Stimulated activated CD4-positive, alpha-beta T cell treated with anti-CD3 and anti-CD28 coated beads, TNF-alpha, amount 100 ng/mL, for 1 hour (primary cell): ENCODE data around the gene ULK4.
"Not testable (repeated sequence)": the region's sequence is repeated elsewhere in the genome, so short reads cannot be mapped to it uniquely, and the experiment has no call there.

Experiments
- DNase-seq, 3 donors: peaks; one replicate each; pipeline ENCODE4 v3.0.0-alpha.2; 2020; ENCODE audit warnings: low read depth in 3 of 3, low spot score in 1 of 3

Gene ULK4

DNA sequence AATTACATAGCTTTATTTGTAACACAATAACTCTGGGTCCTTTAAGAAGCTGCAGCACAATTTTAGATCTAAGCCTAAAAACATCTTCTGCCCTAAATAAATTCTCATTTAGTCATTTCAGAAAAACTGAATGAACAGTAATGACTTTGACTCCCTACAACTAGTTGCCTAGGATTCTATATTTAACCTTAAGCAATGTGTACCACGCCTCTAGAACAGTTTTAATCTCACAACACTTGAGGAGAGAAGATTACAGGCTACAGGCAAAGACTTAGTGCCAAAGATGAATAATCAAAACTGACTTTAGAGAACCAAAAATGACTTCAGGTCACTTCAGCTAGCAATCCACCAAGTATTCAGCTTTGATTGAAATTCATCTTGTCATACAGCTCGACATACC is 192.8 kb downstream of the ULK4 start:
- no peak for DNase-seq

DNA sequence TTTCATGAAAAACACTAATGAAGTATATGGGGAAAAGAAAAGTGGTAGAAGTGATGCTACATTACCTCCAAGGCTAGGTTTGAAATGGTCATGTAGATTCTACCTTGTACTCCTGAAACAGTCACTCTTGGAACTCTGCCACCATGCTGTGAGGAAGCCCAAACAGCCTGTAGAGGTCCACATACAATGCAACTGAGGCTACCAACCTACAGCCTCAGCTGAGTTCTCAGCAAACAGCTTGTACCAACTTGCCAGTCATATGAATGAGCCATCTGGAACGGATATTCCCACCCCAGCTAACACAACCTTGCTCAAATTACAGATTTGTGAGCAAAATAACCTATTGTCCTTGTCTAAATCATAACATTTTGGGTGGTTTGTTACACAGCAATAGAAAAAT is 193.5 kb downstream of the ULK4 start:
- DNase-seq = no peak

DNA sequence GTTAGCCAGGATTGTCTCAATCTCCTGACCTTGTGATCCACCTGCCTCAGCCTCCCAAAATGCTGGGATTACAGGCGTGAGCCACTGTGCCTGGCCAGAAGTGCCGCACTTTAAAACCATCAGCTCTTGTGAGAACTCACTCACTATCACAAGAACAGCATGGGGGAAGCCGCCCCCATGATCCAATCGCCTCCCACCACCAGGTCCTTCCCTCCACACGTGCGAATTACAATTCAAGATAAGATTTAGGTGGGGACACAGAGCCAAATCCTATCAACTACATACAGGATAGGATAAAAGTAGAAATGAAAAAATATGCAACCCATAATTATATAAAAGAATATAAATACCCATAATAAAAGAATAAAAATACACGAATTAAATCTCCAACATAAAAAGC is 199.0 kb downstream of the ULK4 start:
- not testable (repeated sequence) for DNase-seq

DNA sequence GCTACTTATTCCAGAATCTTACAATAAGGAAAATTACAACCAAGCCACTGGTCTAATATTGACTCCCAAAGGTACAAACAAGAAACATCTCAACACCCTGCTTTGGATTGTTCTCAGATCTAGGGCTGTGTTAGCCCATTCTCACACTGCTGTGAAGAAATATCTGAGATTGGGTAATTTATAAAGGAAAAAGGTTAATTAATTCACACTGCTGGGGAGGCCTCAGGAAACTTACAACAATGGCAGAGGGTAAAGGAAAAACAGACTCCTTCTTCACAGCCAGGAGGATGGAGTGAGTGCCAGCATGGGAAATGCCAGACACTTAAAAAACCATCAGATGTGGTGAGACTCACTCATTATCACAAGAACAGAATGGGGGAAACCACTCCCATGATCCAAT is 208.3 kb downstream of the ULK4 start:
- DNase-seq = no peak

DNA sequence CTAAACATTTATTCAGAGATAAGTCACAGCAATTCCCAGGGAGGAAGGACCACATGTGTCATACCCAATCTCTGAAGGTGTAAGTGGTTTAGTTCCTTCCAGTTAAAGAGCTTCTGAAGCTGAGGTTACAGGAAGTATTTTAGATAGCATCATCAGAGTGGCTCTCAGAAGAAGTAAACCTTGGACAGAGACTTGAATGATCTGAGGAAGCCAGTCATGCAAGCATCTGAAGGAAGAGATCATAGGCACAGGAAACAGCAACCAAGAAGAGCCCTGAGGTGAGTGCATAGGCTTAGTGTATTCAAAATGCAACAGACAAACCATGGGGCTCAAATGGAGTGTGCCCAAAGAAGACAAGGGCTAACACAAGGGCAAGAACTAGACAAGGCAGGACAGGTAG is 210.3 kb downstream of the ULK4 start:
- no peak for DNase-seq

DNA sequence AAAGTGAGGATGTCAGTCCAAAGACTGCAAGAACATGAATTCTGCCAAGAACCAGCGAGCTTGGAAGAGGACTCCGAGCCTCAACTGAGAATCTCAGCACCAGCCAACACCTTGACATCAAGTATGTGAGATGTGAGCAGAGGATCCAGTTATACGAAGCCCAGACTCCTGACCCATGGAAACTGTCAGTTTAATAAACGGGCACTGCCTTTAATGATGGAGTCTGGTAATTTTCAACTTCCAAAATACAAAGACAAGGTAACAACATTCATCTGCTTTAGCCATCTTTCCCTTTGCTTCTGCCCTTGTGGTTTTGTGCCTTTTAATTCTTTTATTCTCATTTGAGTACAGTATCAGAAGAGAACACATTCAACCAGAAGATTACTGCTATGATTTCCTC is 211.9 kb downstream of the ULK4 start:
- DNase-seq = no peak

DNA sequence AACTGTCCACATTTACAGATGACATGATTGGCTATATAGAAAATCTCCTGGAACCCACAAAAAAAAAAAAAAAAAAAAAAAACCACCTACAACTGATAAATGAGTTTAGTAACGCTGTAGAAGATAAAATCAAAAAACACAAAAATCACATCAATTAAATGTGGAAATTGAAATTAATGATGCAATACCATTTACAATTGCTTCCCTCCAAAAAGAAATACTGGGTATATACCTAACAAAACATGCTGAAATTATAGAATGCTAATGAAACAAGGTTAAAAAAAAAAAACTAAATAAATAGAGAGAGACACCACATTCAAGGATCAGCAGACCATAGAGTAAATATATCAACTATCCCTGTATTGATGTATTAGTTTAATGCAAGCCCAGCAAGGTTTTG is 215.7 kb downstream of the ULK4 start:
- no peak for DNase-seq

DNA sequence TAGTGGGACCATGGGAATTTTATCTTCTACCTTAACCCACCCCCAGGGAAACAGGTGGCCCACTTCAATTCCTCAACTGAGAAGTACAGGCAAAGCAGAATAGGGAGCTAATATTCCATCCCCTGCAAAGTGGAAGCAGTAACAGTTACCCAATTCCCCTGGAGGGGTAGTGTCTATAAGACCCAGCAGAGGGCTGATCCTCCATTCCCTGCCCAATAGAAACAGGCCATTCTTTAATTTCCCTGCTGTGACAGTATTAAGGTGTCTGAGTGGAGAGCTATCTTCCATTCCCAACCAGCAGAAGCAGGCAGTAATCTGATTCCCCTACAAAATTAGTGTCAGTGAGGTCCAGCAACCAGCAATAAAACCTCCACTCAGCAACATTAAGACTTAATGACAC is 219.8 kb downstream of the ULK4 start:
- no peak for DNase-seq

DNA sequence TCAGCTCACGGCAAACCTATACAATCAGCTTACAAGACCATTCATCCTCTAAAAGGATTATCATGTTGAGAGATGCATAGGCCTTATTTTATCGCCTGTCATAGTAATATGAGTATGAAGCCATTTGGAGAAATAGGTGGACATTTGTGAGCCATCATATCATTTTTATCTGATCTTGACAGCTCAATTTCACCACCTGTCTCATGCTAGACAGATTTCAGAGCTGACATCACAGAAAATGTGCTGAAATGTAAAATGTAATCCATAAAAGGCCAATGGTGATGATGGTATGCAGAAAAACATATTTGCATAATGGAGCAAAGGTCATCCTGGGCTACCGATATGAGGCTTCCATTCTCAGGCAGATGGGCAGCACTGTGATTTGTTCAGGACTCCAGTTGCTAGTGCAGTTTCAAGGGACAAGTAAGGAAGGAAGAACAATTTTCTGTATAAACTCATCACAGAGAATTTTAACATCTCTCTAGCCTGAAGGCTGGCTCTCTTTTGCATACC is 221.5 kb downstream of the ULK4 start:
- DNase-seq = no peak

DNA sequence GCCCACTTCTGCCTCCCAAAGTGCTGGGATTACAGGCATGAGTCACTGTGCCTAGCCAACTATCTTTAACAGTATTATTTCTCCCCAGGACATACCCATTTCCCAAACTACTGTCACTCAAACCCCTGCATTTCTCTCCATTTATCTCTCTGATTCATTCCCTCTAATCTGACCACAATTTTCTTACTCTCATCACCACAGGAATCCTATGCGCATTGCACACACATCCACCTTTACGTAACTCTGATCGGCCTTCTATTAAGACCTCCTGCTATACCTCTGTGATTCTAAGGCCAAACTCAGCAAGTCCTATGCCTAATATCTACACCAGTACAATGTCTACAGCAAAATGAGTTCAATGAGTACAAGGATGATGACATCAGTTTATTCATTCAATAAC is 235.0 kb downstream of the ULK4 start:
- no peak for DNase-seq

DNA sequence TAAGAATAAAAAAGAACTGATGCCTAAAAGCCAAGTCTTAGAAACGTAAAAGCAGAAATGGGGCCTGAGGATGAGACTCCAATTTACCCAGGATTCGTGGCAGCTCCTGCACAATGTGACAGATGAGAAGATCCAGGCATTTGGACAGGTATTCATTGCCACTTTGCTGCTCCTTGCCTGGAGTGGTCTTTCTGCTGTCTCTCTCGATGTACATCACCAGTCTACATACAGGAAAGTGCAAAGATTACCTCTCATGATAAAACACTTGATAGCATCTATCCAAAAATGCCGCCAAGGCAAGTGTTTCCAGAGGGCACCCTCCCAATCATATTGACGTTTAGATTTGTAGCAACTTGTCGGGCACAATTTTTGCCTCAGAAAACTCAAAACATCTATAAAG is 244.3 kb downstream of the ULK4 start:
- DNase-seq = no peak

DNA sequence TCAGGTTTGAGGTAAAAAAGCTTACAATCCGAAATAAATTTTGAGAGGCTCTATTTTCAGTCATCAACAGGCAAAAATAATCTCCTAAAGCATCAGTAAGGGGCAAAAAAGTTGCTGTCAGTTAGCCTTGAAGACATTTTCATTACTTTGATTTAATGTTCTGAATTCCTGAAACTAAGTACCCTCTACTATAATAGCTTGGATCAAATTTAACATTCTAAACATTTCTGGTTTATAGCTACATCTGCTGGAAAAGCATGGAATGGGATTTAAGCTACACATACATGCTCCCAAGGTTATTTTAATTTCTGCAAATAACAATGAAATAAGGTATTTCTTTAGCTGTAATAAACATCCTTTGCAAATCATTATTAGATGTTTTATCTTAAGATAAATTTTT is 245.4 kb downstream of the ULK4 start:
- DNase-seq = no peak

DNA sequence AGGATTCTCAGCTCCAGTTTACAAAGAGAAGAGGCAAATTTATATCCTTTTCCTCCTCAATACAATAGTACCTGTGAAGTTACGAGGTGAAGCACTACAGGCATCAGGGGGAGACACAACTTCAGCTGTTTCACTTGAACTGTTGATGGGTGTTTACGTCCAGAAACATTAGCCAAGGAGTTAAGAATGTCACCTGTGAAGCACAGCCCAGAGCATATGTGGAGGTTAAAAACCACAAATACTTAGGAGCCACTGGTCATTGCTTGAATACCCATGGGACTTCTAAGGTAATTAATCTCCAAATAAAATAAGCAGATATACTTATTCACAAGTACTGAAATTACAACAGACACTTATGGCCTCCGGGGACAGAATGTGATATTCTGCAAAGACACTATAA is 246.5 kb downstream of the ULK4 start:
- no peak for DNase-seq

DNA sequence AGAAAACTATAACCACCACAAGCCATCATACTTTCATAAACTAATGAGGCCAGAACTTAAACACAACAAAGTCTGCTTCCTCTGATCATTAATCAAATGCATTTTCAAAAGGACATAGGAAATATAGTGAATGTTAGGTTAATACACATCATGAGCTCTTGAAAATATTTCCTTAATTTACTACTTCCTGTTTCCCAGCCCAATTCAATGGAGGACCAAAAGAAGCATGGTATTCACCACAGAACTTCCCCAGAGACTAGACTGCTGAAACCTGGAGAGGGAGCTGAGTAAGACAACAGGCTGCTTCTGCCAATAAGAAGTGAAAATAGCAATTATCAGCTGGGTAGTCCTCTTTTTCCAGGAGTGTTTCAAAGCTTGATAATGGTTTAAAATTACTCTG is 250.3 kb downstream of the ULK4 start:
- no peak for DNase-seq

DNA sequence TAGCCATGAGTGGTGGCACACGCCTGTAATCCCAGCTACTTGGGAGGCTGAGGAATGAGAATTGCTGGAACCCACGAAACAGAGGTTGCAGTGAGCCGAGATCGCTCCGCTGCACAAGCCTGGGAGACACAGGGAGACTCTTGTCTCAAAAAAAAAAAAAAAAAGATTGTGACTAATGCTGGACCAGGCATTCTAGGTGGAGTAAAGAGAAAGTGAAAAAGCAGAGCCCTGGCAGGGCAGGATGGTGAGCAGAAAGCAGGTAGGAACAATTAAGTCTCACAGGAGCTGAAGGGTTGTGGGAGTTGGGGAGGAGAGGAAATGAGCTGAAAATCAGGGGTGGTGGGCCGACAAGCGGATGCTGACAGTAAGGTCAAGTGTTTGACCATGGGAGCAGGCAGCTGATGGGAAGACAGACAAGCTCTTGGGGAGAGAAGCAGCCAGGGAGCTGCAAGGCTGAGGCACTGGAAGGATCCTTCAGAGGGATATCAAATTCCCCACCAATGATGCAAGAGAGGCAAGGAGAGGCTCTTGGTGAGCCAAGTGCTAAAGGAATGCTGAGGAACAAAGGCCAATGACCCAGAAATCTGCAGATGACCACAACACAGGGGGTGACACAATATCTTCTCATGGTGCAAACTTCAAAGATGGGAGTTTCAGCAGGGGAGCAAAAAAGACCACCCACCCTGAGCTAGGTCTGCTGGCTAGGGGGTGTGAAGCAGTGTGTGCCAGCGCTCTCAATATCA is 251.1 kb downstream of the ULK4 start:
- DNase-seq = no peak

DNA sequence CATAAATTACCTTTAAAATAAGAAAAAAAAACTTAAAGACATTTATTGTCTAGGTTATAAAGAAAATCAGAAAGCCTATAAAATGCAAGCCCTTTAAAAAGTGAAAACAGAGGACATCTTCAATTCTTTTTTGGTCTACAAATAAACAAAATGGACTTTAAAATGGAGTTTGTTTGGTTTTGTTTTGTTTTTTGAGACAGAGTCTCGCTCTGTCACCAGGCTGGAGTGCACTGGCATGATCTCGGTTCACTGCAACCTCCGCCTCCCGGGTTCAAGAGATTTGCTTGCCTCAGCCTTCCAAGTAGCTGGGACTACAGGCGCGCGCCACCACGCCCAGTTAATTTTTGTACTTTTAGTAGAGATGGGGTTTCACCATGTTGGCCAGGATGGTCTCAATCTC is 252.7 kb downstream of the ULK4 start:
- not testable (repeated sequence) for DNase-seq

DNA sequence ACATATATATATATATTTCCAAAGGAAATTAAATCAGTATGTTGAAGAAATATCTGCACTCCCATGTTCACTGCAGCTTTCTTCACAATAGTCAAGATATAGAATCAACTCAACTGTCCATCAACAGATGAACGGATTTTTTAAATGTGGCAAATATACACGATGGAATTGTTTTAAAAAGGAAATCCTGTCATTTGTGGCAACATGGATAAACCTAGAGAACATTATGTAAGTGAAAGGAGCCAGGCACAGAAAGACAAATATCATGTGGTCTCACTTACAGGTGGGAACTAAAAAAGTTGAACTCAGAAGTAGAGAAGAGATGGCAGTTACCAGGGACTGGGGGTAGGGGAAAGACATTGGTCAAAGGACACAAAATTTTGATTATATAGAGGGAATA is 253.7 kb downstream of the ULK4 start:
- DNase-seq = no peak

DNA sequence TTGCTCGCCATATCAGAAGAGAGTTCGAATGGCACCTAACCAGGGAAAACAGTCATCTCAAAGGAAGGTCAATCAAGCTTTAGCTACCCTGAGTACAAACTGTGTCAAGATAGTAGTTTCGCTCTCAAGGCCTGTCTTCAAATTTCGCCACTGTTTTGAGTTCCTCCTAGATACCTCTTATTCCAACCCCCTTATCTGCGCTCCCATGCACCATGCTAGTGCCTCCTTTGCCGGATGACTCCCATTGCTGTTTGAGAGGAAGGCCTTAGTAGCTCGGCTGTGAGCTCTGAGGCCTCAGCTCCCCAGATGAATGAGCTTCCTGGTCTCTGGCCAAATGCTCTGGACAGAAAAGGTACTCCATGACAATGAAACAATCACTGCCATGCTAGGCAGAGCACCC is 256.0 kb downstream of the ULK4 start:
- no peak for DNase-seq

DNA sequence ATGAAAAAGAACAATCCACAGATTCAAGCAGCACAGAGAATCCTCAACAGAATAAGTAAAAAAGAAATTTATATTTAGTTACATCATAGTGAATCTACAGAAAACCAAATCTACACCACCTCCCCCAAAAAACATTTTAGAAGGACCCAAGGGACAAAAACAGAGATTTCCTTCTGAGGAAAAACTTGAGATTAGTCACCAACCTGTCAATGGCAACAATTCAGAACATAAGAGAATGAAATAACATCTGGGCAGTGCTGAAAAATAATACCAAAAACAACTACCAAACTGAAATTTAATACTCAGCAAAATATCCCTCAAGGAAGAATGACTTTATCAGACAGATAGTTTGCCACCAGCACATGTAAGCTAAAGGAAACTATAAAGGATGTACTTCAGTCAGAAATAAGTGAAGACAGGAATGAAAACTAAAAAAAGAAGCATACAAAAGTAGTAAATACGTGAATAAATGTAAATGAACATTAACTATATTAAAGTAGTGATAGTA is 260.7 kb downstream of the ULK4 start:
- DNase-seq = no peak

DNA sequence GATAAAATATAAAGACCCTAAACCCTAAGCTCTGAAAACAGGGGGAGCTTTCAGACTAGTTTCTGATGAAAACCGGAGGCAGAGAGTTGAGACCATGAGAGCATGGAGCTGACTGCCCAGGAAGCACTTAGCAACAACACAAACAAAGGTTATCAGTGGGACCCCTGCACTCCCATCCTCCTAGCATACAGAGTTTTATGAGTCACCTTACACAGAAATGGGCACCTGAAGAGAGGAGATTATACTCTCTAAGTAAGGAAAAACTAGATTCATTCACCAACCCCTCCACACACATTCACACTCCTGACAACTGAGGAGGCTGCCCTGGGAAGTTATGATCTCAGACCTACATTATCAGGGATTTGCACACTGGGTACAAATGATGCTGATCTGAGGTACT is 261.7 kb downstream of the ULK4 start:
- DNase-seq = no peak

DNA sequence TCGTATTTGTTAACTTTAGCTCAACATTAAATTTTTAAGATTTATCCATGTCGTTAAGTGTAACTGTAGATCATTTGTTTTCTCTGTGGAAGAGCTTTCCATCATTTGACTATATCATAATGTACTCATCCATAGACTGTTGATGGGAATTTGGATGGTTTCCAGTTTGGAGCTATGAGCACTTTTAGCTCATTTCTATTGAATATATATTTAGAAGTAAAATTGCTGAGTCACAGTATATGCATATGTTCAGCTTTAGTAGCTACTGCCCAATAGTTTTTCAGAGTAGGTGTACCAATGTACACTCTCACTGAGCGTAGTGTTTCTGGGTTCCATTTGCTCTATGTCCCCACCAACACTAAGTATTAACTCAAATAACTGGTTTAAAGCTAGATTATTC is 263.0 kb downstream of the ULK4 start:
- DNase-seq = no peak

DNA sequence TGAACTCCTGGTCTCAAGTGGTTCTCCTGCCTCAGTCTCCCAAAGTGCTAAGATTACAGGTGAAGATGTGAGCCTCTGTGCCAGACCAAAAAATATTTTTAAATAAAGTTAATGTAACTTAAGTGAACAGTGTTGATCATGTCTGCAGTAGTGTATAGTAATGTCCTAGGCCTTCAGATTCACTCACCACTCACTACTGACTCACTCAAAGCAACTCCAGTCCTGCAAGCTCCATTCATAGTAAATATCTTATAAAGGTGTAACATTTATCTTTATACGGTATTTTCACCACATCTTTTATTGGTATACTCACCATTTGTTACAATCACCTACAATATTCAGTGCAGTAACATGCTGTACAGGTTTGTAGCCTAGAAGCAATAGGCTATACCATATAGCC is 264.2 kb downstream of the ULK4 start:
- no peak for DNase-seq

DNA sequence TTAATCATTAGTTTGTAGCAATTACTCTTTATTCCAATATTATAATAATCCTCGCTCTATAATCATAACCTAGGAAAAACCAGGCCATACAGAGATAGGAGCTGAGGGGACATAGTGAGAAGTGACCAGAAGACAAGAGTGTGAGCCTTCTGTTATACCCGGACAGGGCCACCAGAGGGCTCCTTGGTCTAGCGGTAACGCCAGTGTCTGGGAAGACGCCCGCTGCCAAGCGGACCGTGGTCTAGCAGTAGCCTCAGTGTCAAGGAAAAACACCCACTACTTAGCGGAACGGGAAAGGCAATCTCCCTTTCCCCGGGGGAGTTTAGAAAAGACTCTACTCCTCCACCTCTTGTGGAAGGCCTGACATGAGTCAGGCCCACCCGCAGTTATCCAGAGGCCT is 266.1 kb downstream of the ULK4 start:
- DNase-seq = not testable (repeated sequence)
